ENCODE measurements around the gene RANBP10. TPM values are rescaled to one million over a fixed set of nuclear protein-coding genes. Genes with fewer than 3 reads are reported as not detected.

The RANBP10 gene
- total RNA-seq, 3 donors from 2014 or later = 7.7 to 13.2 (median 13.1) TPM

DNA sequence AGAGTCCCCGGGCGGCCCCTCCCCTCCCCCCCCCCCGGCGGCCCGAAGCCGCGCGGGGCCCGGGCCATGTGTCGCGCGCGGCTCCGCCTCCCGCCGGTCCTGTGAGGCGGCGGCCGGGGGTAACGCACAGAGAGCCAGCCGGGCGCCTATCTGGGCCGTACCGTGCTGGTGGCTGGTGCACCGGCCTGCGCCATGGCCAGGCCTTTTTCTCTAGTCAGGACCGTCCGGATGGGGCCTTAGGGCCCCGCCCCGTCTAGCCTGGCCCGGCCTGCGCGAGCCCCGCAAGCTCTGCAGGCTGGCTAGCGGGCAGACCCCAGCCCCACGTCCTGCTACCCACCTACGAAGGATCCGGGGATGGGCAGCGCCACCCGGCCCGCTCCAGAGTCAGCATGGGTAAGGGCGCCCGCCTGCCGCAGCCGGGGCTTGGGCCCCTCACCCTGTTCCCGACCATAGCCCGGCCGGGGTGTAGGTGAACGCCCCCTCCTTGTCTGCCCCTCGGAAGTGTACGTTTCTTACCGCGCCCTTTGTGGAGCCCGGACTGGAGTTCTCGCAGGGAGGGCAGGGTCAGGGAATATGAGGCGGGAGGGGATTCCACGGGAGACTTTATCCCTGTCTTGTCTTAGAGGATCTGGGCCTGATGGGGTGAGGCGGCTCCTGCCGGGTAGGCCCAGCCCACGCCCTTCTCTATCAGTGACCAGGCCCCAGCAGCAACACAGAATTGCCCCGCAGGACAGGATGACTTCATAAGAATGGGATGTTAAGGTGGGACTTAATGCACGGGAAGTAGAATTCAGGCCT is 40.9 kb upstream of the RANBP10 start, which contains the start of gene CENPT:
Gene CENPT, minus strand, starts transcription at position 630 of the 798 bp plus-strand sequence. CDS start 13,834 bp downstream, outside the sequence.
- no peaks in the 10 kb centered on the region for H3K36me3 ChIP-seq
- intact Hi-C loops (cut with DNase I; ENCODE audit: low total_unique reads) = no loop called here
- DNase-seq (ENCODE audit: low spot score in 2 of 2) = peak in 1 of 2 donors; percentile 41

GRCh38 chr16:67846320-67847063 is 40.1 kb upstream of the RANBP10 start, which contains the start of gene NUTF2:
TSS of gene NUTF2 (plus strand) at chr16:67846933. CDS start at chr16:67865131, 18,198 bp downstream.
- TF ChIP-seq, protein P1, sequence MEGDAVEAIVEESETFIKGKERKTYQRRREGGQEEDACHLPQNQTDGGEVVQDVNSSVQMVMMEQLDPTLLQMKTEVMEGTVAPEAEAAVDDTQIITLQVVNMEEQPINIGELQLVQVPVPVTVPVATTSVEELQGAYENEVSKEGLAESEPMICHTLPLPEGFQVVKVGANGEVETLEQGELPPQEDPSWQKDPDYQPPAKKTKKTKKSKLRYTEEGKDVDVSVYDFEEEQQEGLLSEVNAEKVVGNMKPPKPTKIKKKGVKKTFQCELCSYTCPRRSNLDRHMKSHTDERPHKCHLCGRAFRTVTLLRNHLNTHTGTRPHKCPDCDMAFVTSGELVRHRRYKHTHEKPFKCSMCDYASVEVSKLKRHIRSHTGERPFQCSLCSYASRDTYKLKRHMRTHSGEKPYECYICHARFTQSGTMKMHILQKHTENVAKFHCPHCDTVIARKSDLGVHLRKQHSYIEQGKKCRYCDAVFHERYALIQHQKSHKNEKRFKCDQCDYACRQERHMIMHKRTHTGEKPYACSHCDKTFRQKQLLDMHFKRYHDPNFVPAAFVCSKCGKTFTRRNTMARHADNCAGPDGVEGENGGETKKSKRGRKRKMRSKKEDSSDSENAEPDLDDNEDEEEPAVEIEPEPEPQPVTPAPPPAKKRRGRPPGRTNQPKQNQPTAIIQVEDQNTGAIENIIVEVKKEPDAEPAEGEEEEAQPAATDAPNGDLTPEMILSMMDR (IDR thresholded peaks at IDR 0.05) = peak in 1 of 3 donors; percentile 10
- TF ChIP-seq POLR2A (IDR thresholded peaks at IDR 0.05) = peak; percentile 66
- peak; percentile 82 to 86 (median 85) for TF ChIP-seq POLR2AphosphoS5 (IDR thresholded peaks at IDR 0.05)
- H3K27me3 ChIP-seq = no peaks in the 10 kb centered on the region
- no peaks in the 10 kb centered on the region for H3K9me3 ChIP-seq
- peaks cover 18 to 31% of the 10 kb centered on the region in 2 donors for H3K4me1 ChIP-seq
- intact Hi-C loops (cut with DNase I; ENCODE audit: low total_unique reads) = no loop called here
- peak within 1 kb of the TSS; percentile 92 to 94 for H3K27ac ChIP-seq
- no peaks in the 10 kb centered on the region for H3K36me3 ChIP-seq
- H3K4me3 ChIP-seq = peak within 1 kb of the TSS; percentile 91 to 98 (median 95)
- peak; percentile 92 to 94 for DNase-seq (ENCODE audit: low spot score in 2 of 2)

More for the DNA sequence above, 40.9 kb upstream of the RANBP10 start, which contains the start of gene CENPT:
- TF ChIP-seq POLR2AphosphoS5 (IDR thresholded peaks at IDR 0.05) = no peak
- TF ChIP-seq, protein P1 (IDR thresholded peaks at IDR 0.05) = no peak
- TF ChIP-seq POLR2A (IDR thresholded peaks at IDR 0.05) = no peak
- no peaks in the 10 kb centered on the region for H3K27me3 ChIP-seq
- peaks cover 16 to 31% of the 10 kb centered on the region in 2 donors for H3K4me1 ChIP-seq
- H3K4me3 ChIP-seq = peak within 1 kb of the TSS; percentile 91 to 98 (median 95)
- H3K27ac ChIP-seq = peak within 1 kb of the TSS; percentile 92 to 94
- no peaks in the 10 kb centered on the region for H3K9me3 ChIP-seq

GRCh38 chr16:67846063-67846319 is 39.6 kb upstream of the RANBP10 start:
- peak overlapping the region; percentile 91 to 98 (median 95) for H3K4me3 ChIP-seq
- TF ChIP-seq POLR2A (IDR thresholded peaks at IDR 0.05) (no peak), POLR2AphosphoS5 (IDR thresholded peaks at IDR 0.05) (no peak)
- TF ChIP-seq, protein P1 (IDR thresholded peaks at IDR 0.05) = no peak
- intact Hi-C loops (cut with DNase I; ENCODE audit: low total_unique reads) = no loop called here

GRCh38 chr16:67845291-67846062 is 39.1 kb upstream of the RANBP10 start:
- H3K4me1 ChIP-seq = peaks cover 21 to 31% of the 10 kb centered on the region in 2 donors
- DNase-seq (ENCODE audit: low spot score in 2 of 2) = no peak
- peak overlapping the region; percentile 91 to 98 (median 95) for H3K4me3 ChIP-seq
- peak overlapping the region; percentile 92 to 94 for H3K27ac ChIP-seq
- TF ChIP-seq POLR2A (IDR thresholded peaks at IDR 0.05) (no peak), POLR2AphosphoS5 (IDR thresholded peaks at IDR 0.05) (no peak)
- TF ChIP-seq, protein P1 (IDR thresholded peaks at IDR 0.05) = no peak
- H3K36me3 ChIP-seq = no peaks in the 10 kb centered on the region
- H3K9me3 ChIP-seq = no peaks in the 10 kb centered on the region
- H3K27me3 ChIP-seq = no peaks in the 10 kb centered on the region
- intact Hi-C loops (cut with DNase I; ENCODE audit: low total_unique reads) = no loop called here

More at GRCh38 chr16:67846063-67846319, 39.6 kb upstream of the RANBP10 start:
- Histone ChIP-seq H3K27me3 (no peaks in the 10 kb centered on the region), H3K9me3 (no peaks in the 10 kb centered on the region), H3K36me3 (no peaks in the 10 kb centered on the region), H3K4me1 (peaks cover 21 to 31% of the 10 kb centered on the region in 2 donors), H3K27ac (peak overlapping the region; percentile 92 to 94)
- no peak for DNase-seq (ENCODE audit: low spot score in 2 of 2)

Measured in breast epithelium (tissue), 4 donors.